NB4 (cell line): ENCODE data around the gene IL17RE.

ENCODE experiments used
- CTCF ChIP-seq: IDR thresholded peaks from one replicate; pipeline ENCODE4 v1.5.1; 2012; ENCODE audit warnings: low read depth, low read length
- POLR2A ChIP-seq: IDR thresholded peaks from 2 replicates; pipeline ENCODE4 v1.6.1; 2011; ENCODE audit warnings: mild to moderate bottlenecking; ENCODE audit not compliant: insufficient read length; ENCODE audit errors: extremely low read depth

GRCh38 chr3:9886328-9886727 lies 16.3 kb upstream of the IL17RE start:
- TF ChIP-seq CTCF (no peak), POLR2A (no peak)
